8988T (cell line): Measurements from ENCODE around the gene TNK2.

Experiments
- DNase-seq: peaks from one replicate; pipeline ENCODE4 v3.0.0; 2011

Gene TNK2

GRCh38 chr3:195815169-195815771 is 93.1 kb downstream of the TNK2 start:
- DNase-seq, result no peak

DNA sequence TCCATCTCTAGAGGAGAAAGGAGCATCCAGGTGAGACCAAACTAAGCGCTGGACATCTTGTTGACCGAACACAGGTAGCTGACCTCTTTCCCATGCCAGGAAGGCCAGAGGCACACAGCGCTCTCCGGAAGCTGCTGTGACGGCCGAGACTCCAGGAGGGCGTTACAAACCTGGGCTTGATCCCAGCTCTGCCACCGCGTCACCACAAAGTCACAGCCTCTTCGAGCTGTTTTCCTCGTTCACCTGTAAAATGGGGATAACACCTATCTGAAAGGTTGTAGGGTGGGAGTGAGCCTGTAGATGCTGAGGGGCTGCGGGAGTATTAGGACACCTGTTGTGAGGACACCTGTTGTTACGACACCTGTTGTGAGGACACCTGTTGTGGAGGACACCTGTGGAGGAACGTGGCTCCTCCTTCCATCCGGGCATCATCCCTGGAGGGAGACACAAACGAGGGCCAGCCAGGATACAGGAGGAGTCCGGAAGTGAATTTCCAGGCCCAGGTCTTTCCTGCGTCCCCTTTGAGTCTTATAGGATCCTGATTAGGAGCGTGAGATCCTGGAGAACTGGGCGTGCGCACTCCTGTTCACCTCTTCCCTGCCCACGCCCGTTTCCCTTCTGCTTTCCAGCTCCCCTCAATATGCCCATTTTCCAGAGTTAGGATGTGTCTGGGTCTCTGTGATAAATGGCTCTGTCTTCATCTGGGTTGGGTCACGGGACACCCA is 94.3 kb downstream of the TNK2 start:
- no peak for DNase-seq
